HG03558 (cell line): ENCODE results near the gene CAMKK1.
"Not testable (repeated sequence)": the region's sequence is repeated elsewhere in the genome, so short reads cannot be mapped to it uniquely, and the experiment has no call there.

Experiments used
- ATAC-seq: cut with Tn5 transposase; IDR thresholded peaks from one replicate; pipeline ENCODE4 v1.9.1; 2021; ENCODE audit warnings: moderate number of reproducible peaks; ENCODE audit not compliant: unreplicated experiment; ENCODE audit errors: extremely low read depth

Gene CAMKK1

DNA sequence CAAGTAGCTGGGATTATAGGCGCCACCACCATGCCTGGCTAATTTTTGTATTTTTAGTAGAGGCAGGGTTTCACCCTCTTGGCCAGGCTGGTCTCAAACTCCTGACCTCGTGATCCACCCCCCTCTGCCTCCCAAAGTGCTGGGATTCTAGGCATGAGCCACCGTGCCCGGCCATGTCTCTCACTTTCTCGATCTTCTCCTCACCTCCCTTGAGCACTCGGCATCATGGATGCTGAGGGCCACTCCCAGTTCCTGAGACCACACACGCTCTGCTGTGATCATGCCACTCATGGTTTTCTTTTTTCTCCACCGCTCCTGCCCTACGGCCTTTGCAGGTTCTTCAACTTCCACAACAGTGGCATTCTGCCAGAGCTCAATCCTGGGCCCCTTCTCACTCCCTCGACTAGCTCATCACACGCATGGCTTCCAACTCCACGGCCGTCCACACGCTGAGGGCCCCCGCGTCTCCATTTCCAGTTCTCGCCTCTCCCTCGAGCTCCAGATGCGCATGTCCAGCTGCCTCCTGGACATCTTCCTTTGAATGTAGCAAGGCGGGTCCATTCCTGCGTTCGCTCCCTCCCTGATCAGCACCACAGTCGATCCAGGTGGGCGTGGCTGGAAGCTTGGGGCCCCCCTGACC lies 41.3 kb downstream of the CAMKK1 start:
- no peak for ATAC-seq

GRCh38 chr17:3848229-3848835 lies 44.5 kb downstream of the CAMKK1 start:
- ATAC-seq: no peak

- ATAC-seq: no peak
Observed at GRCh38 chr17:3847165-3847670, 45.6 kb downstream of the CAMKK1 start.

DNA sequence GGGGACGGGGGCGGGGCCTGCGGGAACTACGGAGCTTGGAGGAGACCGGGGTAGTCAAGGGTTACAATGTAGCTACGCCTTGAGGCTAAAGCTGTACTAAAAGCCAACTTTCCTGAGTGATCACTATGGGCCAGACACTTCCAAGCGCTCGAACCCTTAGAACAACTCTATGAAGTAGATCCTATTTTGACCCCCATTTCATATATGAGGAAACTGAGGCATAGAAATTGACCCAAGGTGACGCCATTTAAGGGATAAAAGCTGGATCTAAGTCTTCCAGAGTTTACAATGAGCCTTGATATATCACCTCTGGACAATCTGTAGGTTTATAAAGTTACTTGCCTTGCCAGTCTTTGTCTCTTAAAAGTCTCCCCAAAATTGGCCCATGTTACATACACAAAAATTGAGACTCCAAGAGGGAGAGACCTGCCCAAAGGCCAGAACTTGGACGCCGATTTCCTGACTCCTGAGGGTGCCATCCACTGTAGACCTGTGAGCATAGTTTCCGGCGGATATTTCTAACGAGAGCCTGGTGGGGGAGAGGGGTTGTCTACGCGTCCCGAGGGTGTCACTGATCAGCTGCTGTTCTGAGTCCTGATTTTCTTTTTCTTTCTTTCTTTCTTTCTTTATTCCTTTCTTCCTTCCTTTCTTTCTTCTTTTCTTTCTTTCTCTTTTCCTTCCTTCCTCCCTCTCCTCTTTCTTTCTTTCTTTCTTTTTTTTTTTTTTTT lies 46.3 kb downstream of the CAMKK1 start:
- no peak for ATAC-seq

DNA sequence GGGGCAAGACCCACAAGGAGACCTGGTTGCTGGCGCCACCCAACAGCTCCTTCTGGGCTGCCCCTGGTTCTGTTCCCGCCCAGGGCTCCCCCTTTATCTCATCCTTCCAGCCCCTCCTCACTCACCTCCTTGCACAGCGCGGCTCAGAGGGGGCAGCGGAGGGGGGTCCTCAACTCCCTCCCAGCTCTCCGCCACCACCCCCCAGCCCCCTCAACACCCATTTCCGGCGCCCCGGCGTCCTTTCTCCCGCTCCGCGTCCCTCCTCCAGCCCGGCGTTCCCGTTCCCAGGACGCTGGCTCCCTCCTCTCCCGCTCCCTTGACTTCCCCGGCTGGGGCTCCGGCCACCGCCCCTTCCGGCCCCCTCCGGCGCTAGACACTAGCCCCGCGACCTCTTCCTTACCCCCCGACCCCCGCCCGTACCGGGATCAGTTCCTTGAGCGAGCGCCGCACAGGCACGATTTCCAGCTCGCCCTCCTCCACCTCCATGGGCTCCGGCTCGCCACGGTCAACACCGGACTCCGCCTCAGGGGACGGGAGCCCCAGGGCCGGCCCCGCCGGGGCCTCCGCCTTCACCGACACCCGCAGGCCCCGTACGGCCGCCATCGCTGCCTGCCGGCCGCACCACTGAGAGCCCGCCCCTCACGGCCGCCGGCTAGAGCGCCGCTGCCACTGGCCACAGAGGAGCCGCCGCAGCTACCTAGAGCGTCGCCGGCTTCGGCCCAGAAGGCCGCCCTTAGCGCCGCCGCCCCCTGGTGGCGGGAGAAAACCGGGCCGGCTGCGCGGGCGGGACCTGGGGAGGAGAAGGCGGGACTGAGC lies 47.0 kb downstream of the CAMKK1 start, which contains the start of gene NCBP3:
NCBP3 (minus strand) TSS at position 626 of the 816 bp plus-strand sequence; CDS start at position 603, 23 bp downstream.
- ATAC-seq: peak; percentile 73

DNA sequence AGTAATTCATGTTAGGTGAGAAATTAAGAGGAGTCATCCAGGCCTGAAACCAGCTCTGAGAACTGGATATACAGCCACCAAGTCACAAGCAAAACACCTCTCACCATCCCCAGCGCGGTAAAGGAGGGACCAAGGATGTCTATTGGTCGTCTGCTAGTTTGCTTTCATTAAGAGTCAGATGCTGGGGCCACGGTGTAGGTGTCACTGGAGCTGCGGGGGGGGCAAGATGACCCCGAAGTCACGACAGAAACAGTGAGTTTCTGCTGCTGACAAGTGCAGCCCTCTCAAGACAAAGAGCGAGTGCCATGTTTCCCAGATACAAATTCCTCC lies 47.6 kb downstream of the CAMKK1 start:
- ATAC-seq: no peak

GRCh38 chr17:3844556-3844955 lies 48.3 kb downstream of the CAMKK1 start:
- not testable (repeated sequence) for ATAC-seq

DNA sequence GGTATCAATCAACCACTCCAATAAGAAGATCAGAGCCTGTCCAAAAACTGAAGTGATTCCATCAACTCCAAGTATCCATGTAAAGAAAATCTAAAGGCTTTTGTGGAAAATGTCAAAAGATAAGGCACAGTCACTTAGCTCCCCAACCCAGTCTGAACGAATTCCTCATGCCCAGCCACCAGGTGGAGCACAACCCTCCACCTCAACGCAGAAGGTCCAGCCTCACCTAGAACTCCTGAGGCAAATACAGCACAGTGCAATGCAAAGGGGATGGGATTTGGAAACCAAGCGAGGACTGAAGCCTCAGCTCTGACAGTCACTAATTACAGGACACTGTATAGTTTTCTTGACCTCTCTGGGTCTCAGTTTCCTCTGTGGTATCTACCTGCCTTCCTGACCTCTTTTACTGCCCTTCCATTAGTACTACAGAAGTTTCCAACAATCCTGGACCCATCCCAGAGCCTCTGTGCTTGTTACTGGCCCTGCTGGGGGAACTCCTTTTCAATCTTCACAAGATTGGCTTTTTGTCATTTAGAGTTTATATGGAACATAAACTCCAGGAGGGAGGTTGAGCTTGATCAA lies 48.8 kb downstream of the CAMKK1 start:
- ATAC-seq: no peak

DNA sequence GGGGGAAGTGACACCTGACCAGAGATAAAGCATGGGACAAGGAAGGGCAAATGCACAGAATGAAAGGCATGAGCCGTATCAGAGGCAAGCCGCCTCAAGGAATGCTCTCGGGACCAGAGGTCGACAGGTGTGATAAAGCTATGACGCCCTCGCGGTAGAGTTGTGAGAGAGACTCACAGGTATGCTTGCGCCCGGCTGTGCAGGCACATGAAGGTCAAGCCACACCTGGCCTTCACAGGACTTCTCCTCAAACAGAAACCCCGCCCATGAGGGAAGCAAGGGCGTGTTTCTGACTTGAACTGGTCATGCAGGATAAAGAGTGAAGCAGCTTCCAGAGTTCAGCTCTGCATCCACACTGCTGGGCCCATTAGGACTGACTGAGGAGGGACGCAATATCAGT lies 54.6 kb downstream of the CAMKK1 start:
- no peak for ATAC-seq

DNA sequence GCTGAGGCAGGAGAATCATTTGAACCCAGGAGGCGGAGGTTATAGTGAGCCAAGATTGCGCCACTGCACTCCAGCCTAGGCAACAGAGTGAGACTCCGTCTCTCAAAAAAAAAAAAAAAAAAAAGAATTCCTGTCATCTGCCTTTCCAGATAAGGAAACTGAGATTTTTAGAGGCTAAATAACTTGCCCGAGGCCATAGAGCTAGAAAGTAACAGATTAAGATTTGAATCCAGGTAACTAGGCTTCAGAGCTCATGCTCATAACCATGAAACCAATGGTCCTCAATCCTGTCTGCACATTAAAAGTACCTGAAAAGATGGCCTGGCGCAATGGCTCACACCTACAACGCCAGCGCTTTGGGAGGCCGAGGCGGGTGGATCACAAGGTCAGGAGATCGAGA lies 56.3 kb downstream of the CAMKK1 start:
- no peak for ATAC-seq

DNA sequence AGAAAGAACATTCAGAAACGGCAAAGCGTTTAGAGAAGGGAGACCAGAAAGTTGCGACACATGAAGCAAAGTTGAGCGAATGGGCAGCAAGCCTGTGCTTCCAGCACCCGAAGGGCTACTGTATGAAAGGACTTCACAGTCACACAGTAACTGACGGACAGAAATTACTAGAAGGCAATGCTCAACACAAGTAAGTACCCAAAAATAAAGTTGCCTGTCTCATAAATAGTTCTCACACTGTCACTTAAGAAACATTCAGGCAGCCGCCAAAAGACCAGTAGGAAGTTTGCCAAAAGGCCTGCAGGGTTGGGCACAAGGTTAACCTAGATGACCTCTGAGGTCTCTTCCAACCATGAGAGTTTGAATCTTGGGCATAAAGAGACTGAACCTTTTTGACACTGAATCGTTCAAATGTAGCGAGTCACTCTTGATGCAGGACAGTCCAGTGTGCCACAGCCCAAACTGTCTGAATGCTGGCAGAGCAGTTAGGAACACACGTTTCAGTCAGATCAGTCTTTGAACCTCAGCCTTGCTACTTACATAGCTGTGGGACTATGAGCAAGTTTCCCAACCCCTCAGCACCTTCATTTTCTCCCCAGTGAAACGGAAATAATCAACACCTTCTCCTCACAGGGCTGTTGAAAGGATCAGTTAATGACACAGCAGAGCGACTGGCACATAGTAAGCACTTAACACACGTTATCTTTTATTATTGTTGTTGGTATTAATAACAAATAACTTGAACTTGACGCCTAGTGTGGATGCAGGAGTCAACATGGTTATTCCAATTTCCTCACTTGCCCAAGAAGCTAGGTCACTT lies 57.2 kb downstream of the CAMKK1 start:
- ATAC-seq: no peak

GRCh38 chr17:3834811-3835210 lies 58.0 kb downstream of the CAMKK1 start:
- ATAC-seq: no peak

DNA sequence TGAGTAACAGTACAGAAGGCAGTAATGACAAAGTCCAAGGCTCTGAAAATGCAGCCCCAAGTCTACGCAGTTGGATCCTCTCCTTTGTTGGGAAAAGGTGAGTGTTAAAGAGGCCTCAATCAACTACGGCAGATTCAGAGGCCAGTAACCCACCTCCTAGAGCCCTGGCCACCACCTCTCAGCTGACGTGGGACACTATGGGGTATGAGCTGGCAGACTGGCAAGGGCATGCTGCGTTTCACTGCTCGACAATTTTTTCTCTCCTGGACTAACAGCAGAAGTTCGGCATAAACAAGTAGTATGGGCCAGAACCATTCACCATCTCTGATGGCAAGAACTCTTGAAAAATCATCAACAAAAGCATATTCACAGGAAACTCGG lies 64.0 kb downstream of the CAMKK1 start:
- ATAC-seq: no peak

DNA sequence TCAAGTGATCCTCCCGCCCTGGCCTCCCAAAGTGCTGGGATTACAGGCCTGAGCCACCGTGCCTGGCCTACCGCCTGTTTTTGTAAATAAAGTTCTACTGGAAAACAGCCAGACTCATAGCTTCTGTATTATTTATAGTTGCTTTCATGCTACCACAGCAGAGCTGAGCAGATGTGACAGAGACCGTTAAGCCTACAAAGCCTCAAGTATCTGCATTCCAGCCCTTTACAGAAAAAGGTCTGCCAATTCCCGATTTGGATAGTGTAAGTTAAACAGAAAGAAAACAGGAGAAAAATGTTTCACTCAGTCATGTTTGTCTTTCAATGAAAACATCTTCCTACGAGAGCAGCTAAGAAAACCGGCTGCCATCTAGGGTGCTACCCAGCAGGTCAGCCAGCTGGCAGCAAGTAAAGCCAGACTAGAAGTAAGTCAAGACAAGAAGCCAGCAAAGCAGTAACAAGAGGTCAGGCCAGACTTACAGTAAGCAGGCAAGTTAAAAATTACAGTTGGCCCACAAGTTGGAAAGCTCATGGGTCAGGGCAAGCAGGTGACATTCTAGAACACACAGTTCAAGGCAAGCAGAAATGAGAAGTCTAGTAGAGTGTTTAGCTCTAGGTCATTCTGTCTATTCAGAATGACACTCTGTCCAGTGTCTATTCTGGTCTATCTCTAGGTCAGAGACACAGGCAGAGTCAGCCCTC lies 64.6 kb downstream of the CAMKK1 start:
- ATAC-seq: no peak

DNA sequence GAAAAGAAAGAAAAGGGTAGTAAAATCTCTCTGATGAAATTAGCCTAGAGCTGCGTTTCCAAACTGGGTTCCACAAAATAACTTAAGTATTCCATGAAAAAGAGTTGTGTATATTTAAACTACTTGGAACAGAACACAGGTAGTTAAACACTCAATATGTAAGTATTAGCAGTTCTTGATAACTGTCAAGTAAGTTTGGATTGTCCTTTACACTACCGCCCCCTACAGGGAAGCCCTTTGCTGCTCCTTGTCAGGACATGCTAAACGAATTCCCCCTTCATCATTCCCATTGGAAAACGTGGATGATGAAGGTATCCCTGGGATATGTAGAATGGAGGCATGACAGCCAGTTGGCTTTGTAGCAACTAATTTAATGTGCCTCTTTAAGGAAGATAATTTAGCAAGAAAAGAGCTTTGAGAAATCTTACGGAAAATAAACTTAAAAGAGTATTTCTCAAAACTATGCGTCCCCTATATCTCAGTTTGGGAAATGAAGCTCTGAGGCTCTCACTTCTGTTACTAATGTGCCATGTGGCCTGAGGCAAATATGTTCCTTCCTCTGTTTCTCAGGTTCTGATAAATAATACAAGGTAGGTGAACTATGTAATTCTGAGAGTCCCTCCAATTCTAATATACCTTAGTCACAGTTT lies 65.6 kb downstream of the CAMKK1 start:
- ATAC-seq: no peak

- ATAC-seq: no peak
Observed at GRCh38 chr17:3826191-3826590, 66.7 kb downstream of the CAMKK1 start.

- no peak for ATAC-seq
Observed at GRCh38 chr17:3821101-3821500, 71.8 kb downstream of the CAMKK1 start.

DNA sequence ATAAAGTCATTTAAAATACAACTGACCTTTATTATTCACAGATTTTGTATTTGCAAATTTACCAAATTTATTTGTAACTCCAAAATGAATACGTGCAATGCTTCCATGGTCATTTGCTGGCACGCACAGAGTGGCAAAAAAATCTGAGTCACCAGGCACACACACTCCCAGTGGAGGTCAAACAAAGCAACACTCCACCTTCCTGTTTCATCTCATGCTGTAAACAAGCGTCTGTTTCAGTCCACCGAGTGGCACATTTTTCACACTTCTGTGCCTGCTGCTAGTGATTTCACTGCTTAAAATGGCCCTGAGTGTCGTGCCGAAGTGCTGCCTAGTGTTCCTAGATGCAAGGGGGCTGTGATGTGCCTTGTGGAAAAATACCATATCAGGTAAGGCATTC lies 74.1 kb downstream of the CAMKK1 start:
- ATAC-seq: no peak
